Measurements from ENCODE around the gene EAF2.

Gene EAF2

DNA sequence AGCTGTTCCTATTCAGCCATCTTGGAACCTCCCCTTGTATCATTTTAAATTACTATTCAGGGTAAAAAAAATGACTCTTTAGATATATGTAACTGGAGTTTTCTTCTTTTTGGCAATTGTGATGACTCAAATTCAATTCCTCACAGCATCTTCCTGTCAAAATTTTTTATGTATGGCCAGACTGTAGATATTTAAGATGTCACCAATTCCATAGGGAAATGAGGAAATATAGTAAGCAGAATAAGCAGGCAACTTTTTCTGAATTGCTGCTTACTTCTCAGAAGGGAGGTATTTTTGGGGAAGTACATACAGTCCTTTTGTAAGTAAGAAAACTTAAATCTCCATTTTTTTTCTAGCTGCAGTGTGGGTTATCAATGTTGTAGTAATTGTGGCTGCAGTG is 28.8 kb downstream of the EAF2 start:
- no peak for DNase-seq

DNA sequence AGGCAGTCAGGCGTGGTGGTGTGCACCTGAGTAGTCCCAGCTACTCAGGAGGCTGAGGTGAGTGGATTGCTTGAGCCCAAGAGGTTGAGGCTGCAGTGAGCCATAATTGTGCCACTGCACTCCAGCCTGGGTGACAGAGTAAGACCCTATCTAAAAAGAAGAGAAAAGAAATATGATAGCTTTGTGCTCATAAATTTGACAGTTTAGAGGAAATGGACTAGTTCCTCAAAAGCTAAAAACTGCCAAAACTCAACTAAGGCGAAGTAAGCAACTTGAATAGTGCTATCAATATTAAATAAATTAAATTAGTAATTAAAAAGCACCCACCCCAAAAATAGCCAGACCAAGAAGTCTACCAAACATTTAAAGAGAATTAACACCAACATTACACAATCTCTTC is 34.7 kb downstream of the EAF2 start:
- no peak for DNase-seq

DNA sequence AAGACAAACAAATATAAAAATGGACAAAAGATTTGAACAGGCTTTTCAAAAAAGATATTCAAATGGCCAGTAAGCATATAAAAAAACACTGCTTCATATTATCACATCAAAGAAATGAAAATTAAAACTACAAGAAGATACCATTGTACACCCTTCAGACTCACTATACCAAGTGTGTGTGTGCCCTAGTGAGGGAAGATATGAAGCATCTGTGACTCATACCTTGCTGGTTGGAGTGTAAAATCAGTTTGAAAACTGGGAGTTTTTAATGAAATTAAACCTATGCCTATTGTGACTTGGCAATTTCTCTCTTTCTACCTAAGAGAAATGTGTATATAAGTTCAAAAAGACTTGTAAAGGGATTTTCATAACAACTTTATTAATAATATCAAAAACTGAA is 35.7 kb downstream of the EAF2 start:
- DNase-seq: no peak

DNA sequence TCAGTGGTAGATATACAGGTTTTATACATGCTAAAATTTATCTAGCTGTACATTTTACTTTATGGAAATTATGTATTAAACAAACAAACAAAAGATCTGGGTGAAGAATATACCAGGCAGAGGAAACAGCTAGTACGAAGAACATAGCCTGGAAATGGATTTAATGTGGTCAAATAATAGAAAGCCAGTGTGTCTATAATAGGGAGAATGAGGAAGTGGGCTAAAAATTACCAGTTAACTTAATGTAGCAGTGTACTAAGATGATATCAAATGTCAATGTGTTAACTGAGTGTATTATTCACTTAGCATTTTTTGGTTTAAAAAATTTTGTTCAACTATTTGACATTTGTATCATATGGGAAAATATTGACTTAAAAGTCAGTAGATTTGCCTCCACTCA is 36.4 kb downstream of the EAF2 start:
- DNase-seq: no peak

DNA sequence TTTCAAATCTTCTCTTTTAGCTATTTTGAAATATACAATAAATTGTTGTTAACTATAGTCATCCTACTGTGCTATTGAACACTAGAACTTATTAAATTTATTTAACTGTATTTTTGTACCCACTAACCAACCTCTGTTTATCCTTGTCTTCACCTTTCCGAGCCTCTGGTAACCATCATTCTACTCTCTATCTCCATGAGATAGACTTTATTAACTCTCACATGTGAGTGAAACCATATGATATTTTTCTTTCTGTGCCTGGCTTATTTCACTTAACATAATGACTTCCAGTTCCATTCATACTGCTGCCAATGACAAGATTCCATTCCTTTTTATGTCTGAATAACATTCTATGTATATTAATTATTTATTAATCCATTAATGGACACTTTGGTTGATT is 43.4 kb downstream of the EAF2 start:
- no peak for DNase-seq

DNA sequence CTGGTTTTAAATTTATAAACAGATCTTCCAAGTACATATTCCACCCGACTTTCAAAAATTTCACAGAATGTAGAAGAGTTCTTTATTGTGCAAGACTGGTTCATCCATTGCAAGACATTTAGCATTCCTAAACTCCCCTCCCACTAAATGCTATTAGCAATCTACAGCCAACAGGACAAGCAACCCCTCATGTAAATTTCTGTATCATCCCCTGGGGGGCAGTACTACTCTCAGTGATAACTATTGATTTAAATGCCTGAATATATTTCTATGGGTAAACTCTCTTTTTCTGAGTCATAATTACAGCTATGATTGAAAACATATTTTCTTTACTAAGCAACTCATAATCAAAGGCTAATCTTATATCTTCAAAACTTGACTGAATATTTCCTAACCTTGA is 48.5 kb downstream of the EAF2 start:
- no peak for DNase-seq

DNA sequence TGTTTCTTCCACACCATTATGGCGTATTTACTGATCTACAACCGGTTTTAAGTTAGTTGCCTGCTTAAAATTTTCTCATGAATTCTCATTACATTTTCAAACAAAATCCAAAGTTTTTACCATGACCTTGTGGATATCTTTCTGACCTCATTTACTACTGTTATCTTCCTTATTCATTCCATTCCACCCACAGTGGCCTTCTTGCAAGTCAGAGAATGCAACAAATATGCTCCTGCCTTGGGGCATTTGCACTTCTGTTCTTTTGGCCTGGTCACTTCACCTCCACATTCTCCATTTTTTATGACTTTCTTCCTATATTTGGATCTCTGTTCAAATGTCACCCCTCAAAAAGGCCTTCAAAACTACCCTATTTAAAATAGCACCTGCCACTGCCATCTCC is 50.4 kb downstream of the EAF2 start:
- DNase-seq: no peak

DNA sequence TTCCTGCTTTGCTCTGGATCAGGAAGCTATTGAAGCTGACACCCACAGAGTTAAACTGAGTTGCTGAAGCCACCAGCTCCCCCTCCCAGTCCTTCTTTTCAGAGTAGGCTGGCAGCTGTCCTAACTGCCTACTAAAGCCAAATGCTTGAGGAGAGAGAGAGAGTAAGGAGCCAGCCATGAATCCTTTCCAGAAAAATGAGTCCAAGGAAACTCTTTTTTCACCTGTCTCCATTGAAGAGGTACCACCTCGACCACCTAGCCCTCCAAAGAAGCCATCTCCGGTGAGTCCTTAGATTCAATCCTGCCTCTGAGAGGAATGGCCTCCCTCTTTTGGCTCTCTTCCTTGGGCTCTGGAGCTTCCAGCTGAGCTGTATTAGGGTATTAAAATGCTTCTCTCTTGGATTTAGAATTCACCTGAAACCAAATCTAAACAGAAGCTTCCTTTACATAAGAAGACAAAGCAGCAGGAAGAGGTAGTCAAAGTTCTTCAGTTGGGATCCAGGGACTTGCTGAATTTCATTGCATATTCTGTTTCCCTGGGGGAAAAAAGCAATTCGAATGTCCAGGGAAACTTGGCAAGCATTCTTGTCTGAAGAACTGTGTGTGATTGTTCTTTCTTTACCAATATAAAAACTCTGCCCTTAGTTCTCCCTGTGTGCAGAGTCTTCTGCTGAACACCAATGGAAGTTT is 59.4 kb downstream of the EAF2 start, which contains the start of gene SLC15A2:
SLC15A2 (plus strand) TSS at position 101 of the 690 bp plus-strand sequence; CDS start at position 177, 76 bp downstream.
- no peak for DNase-seq

DNA sequence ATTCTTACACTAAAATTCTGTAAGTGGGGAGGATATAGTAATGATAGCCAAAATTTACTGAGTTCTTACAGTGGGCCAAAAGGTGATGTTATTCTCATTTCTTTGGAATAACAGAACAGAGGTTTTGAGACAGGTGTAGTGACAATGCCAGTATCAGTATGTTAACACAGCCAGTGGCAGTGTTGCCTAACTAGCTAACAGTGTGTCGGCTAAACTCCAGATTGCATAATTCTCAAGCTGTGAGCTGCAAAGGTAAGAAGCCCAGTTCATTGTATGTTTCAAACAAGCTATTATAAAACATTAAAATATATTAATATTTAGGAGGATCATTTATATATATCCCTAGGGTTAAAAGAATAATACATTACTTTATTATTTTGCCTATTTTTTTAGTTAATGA is 60.1 kb downstream of the EAF2 start:
- DNase-seq: no peak

DNA sequence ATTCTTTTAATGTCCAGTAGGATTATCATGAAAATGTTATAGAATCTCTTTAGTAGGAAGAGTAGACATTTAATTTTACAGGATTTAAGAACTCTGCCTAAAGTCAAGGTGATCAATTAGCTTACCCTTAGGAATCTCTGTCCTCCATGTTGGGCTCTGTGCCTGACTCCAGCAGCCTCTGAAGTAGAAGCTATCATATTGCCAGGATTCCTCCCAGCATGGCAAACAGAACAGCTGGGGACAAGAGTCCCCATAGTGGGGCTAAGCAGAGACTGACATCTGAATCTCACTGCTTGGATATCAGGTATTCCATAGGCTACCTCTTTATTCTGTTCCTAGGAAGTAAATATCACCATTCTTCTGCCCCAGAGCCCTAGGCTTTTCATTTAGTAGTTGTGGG is 60.7 kb downstream of the EAF2 start:
- no peak for DNase-seq

DNA sequence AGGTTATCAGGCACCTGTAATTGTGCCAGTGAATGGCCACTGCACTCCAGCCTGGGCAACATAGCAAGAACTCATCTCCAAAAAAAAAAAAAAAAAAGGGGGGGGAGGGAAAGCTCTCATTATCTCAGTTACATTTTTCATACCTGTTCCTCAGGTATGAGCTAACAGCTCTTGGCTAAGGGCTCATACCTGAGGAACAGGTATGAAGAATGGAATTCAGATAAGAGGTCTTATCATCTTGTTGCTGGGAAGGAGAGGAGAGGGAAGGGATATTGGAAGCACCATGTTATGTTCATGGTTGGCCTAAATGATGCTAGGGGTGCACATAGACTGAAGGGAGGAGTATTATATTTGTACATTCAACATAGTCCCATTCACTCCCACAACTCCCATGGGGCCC is 61.8 kb downstream of the EAF2 start:
- no peak for DNase-seq

DNA sequence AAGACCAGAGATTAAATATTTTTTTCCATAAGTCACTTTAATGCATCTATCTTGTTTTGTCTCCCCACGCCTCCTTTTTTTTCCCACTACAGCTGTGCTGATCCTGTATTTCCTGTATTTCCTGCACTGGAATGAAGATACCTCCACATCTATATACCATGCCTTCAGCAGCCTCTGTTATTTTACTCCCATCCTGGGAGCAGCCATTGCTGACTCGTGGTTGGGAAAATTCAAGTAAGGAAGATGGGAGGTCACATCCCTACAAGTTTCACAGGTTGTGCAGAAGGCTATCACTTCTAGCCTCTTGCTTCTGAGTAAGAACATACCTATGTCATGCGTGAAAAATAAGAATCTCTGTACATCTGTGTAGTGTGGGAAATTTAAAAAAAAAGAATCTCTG is 62.3 kb downstream of the EAF2 start:
- no peak for DNase-seq

DNA sequence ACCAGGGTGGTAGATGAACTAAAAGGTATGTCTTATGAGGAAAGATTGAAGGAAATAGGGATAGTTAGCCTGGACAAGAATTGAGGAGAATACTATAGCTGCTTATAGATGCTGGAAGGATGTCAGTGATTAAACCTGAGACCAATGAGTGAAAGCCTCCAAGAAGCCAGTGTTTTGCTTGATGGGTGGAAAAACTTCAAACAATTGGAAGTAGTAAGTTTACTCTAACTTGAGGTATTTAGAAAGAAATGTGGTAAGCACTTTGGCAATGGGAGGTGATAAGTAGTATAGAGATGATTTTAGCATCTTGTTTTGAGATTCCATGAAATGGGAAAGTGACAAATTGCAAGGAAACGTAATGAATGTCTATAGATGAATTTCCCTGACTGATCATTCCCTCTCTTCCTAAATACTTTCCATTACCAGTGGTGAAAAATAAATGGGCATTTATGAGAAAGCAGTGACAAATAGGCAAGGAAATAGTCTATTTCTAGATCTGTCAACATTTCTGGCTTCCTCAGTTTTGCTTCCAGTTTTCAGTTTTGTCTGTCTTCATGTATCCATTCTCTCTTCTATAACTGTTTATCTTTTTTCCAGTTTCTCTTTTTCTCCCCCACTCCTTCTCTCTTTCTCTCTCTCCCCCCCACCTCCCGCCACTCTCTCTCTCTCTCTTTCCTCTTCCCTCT is 78.4 kb downstream of the EAF2 start:
- DNase-seq: no peak

DNA sequence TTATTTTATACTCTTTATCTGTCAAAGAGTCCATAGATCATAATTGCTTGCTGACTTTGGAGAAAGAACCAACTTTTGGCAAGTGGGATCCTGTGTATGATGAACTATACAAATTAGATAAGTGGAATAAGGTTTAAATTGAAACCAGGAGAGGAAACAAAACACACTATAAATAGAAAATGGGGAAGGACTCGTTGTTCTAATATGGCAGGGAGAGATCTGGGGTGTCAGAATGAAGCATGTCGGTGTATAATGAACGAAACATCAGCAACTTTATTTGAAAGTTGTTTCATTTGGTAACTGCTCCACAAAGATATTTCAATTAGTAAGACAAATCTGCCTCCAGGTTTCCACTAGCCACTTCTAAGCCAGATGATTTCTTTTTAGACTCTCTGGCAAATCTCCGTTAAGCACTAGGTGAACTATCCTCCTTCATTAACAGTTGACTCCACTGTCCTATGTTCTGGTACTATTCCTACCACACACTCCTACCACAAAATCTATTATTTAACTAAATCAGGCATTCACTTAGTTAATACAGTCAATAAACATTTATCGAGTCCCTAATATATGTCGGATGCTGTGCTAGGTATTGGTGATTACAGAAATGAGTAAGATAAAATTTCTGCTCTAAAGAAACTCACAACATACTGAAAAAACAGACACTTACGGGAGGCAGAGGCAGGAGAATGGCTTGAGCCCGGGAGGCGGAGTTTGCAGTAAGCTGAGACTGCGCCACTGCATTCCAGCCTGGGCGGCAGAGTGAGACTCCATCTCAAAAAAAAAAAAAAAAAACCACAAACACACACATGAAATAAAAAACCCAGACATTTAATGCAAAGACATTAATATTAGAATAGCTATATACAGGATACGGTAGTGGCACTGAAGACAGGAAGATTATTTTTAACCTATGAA is 79.3 kb downstream of the EAF2 start:
- no peak for DNase-seq

DNA sequence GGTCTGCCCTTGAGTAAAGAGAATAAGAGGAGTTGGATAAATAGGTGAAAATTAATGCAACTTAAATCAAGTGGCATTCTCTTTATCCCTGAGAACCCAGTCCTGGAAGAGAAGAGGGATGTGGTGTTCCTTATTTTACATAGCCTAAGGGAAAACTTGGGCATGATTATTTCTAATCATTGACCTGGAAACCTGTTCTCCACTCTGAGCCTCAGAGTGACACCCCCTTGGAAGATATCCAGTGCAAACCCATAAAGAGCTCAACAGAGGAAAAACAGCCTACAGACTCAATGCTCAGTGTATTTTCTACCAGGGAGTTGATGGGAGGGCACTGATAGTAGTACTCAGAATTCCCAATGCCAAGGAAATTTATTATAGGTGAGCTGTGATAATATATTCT is 81.2 kb downstream of the EAF2 start:
- no peak for DNase-seq

DNA sequence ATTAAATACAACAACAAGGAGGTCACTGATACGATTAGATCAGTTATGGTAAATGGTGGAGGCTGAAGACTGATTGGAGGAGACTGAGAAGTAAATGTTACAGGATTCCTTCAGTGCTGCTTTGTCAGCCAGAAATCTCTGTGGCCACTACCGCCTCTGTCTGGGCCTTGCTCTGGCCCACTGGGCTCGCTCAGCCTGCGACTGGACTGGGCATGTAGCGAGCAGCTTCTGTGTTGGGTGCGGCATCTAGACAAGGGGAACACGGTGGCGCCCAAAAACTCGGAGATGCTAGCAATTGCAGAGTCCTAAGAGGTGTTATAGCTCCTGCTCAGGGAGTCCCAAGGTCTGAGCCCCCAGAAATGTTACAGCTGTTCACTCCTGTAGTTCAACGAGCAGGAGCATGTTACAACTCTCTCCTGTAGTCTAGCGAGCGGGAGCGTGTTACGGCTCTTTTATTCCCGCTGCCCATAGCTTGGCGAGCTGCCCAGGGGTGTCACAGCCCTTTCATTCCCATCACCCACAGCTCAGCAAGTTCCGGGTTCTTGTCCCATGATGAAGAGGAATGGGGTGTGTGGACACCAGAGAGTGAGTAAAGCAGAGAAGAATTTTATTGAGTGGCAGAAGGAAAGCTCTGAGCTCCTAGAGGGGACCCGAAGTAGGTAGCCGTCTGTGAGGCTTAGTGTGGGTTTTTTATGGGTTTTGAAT is 83.9 kb downstream of the EAF2 start:
- no peak for DNase-seq

DNA sequence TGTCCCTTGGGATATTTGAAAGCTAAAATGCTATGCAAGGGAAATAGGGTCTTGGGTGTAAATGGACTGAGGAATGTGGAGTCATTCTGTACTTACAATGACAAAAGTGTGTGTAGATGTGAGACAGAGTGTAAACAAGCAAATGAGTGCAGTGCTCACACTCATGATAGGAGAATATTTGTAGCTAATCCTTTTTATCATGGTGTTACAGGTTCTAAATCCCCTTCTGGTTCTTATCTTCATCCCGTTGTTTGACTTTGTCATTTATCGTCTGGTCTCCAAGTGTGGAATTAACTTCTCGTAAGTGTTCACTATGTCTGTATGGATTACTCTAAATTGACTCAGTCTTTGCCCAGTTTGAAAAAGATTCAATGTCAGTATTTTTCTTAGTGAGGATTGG is 89.7 kb downstream of the EAF2 start:
- DNase-seq: no peak

DNA sequence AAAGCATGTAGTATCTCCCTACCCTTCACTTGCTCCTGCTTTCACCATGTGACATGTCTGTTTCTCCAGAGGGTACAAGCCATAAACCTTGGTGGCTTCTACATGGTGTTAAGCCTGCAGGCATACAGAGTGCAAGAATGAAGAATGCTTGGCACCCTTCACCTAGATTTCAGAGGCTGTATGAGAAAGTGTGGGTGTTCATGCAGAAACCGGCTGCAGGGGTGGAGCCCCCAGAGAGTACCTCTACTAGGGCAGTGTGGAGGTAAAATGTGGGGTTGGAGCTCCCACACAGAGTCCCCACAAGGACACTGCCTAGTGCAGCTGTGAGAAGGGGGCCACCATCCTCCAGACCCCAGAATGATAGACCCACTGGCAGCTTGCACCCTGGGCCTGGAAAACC is 91.4 kb downstream of the EAF2 start:
- DNase-seq: no peak

Measured in activated effector memory CD4-positive, alpha-beta T cell treated with anti-CD3 and anti-CD28 coated beads, Interleukin-2, amount 50 U/mL, for 16 hours (primary cell).